ENCODE measurements around the gene REPIN1. TPM values are rescaled to one million over a fixed set of nuclear protein-coding genes. Genes with fewer than 3 reads are reported as not detected.

Gene REPIN1
- polyA plus RNA-seq, 1 experiment = 28.4 TPM

DNA sequence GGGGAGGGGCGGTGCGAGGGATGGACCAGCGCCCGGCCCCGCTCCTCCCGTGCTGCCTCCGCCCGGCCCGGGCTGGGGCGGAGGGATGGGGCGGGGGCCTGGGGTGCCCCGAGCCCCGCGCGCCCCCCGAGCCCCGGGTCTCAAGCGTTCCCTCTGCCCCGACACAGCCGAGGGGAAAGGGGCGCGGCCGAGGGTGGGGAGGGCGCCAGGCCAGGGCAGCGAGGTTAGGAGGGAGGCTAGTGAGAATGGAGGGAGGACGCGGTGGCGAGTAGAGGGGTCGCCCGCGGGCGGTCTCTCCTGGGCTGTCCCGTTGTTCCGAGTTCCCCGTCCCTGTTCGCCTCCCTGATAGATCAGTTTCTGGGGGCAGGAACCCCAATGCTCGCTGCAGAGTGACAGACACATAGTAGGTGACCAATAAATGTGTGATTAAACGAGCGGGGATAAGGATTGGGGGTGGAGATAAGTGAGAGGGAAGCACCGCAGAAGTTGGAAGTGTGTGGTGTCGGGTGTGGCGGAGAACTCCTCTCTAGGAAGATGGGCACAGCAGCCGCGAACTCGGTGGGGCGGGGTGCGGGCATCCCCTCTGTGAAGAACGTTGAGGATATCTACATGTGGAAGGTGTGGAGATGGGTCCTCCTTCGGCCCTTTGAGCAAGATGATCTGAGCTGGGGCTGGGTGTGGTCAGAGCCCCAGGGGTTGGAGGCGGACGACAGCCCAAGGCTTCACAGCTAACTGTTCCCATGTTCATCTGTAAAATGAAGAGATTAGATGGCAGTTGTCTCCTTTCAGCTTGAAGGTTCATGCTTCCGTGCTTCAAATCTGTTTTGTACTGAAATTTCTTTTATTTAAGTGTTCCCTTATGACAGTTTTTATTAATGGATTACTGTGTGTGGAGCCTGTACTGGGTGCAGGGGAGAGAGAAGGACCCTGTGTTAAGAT, 11.1 kb downstream of the REPIN1 start:
- H3K9me3 ChIP-seq (ENCODE audit: control insufficient read depth, insufficient read depth, low read length) = no peaks in the 10 kb centered on the region; the same call in 1 of the 2 replicates
- CTCF ChIA-PET = interaction anchor here (0.6 to 1.3 kb wide), 4 partner anchors 9 to 684 kb away, joined by 3 to 4 read pairs (median 3); a partner anchor contains a TSS

GRCh38 chr7:150380463-150380862, 11.8 kb downstream of the REPIN1 start:
- POLR2A ChIA-PET = interaction anchor here (0.7 to 0.8 kb wide), 2 partner anchors 12 kb away, joined by 3 to 5 read pairs; partner anchors contain the start of gene REPIN1
- TF ChIP-seq CTCF (IDR thresholded peaks at IDR 0.05; ENCODE audit: low read depth, low read length) = no peak
- H3K9me3 ChIP-seq (ENCODE audit: control insufficient read depth, insufficient read depth, low read length) = no peaks in the 10 kb centered on the region; the same call in 1 of the 2 replicates
- DNase-seq (ENCODE audit: low read depth, low spot score) = no peak
- CTCF ChIA-PET = interaction anchor here (0.8 to 1.3 kb wide), 3 partner anchors 10 to 25 kb away, joined by 3 read pairs; a partner anchor contains a TSS
- peak overlapping the region; percentile 83 for H3K4me3 ChIP-seq (ENCODE audit: low read depth, low read length)
- no peak overlapping the region for H3K27ac ChIP-seq (ENCODE audit: low read depth, low read length)
- no peaks in the 10 kb centered on the region for H3K27me3 ChIP-seq (ENCODE audit: control insufficient read depth, insufficient read depth, low read length)

More for the DNA sequence above, 11.1 kb downstream of the REPIN1 start:
- H3K4me3 ChIP-seq (ENCODE audit: low read depth, low read length) = peak overlapping the region; percentile 83
- peak overlapping the region; percentile 21 for H3K27ac ChIP-seq (ENCODE audit: low read depth, low read length)
- POLR2A ChIA-PET = interaction anchor here (0.7 kb wide), 1 partner anchor 11 kb away, joined by 5 read pairs; the partner anchor contains the start of gene REPIN1
- DNase-seq (ENCODE audit: low read depth, low spot score) = no peak
- TF ChIP-seq CTCF (IDR thresholded peaks at IDR 0.05; ENCODE audit: low read depth, low read length) = no peak
- no peaks in the 10 kb centered on the region for H3K27me3 ChIP-seq (ENCODE audit: control insufficient read depth, insufficient read depth, low read length)

- DNase-seq (ENCODE audit: low read depth, low spot score) = no peak
- ChIA-PET POLR2A (interaction anchor here (0.8 kb wide), 1 partner anchor 13 kb away, joined by 3 read pairs; the partner anchor contains the start of gene REPIN1), CTCF (interaction anchor here (1.3 kb wide), 1 partner anchor 25 kb away, joined by 3 read pairs; no protein-coding TSS in a partner anchor)
- no peak overlapping the region for H3K4me3 ChIP-seq (ENCODE audit: low read depth, low read length)
- H3K27me3 ChIP-seq (ENCODE audit: control insufficient read depth, insufficient read depth, low read length) = no peaks in the 10 kb centered on the region
- no peak overlapping the region for H3K27ac ChIP-seq (ENCODE audit: low read depth, low read length)
- H3K9me3 ChIP-seq (ENCODE audit: control insufficient read depth, insufficient read depth, low read length) = no peaks in the 10 kb centered on the region; the same call in 1 of the 2 replicates
- no peak for TF ChIP-seq CTCF (IDR thresholded peaks at IDR 0.05; ENCODE audit: low read depth, low read length)
These were observed 12.5 kb downstream of the REPIN1 start for GRCh38 chr7:150381096-150381495.

DNA sequence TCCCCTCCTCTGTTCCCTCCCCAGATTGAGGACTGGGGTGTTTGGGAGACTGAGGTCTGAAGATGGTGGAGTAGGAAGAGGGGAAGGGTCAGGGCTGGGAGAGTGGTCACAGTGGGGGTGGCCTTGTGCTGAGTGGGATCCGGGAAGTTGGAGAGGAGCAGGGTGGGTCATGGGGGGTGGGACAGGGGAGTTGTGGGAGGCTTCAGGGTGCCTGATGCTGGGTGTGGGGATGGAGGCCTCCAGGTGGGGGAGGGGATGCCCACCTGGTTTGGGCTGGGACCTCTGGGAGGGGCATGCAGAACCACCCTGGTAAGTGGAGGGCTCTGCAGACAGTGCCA, 13.1 kb downstream of the REPIN1 start:
- ChIA-PET CTCF (no interaction called here), POLR2A (no interaction called here)
- Histone ChIP-seq H3K27me3 (ENCODE audit: control insufficient read depth, insufficient read depth, low read length) (no peaks in the 10 kb centered on the region), H3K27ac (ENCODE audit: low read depth, low read length) (no peak overlapping the region), H3K9me3 (ENCODE audit: control insufficient read depth, insufficient read depth, low read length) (no peaks in the 10 kb centered on the region; the same call in 1 of the 2 replicates), H3K4me3 (ENCODE audit: low read depth, low read length) (no peak overlapping the region)
- DNase-seq (ENCODE audit: low read depth, low spot score) = no peak
- no peak for TF ChIP-seq CTCF (IDR thresholded peaks at IDR 0.05; ENCODE audit: low read depth, low read length)
